ENCODE results near the gene TMEM184B. TPM values are rescaled to one million over a fixed set of nuclear protein-coding genes. Genes with fewer than 3 reads are reported as not detected.
"Not testable (repeated sequence)": the region's sequence is repeated elsewhere in the genome, so short reads cannot be mapped to it uniquely, and the experiment has no call there.

Gene TMEM184B
- total and polyA plus RNA-seq, 4 donors = 7.5 to 12.6 (median 9.9) TPM

DNA sequence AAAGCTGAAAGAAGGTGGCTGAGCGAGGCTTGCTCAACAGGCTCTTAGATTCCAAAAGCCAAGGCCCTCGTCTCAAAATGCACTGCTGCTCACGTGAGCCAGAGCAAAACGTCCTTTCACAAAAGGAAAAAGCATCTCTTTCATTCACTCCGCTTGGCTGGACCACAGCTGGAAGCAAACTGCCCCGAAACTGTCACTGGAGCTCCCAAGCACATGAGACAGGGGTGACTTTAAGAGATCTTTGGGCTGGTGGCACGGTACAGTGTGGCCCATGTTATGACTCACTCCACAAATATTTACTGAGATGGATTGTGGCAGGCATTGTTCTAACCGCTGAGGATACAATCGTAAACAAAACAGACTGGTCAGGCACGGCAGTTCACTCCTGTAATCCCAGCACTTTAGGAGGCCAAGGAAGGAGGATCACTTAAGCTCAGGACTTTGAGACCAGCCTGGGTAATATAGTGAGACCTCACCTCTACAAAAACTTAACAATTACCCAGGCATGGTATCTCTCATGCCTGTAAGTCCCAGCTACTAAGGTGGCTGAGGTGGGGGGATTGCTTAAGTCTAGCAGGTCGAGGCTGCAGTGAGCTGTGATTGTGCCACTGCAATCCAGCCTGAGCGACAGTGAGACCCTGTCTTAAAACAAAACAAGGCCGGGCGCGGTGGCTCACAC, 94.7 kb downstream of the TMEM184B start:
- no peaks in the 10 kb centered on the region for H3K9me3 ChIP-seq (ENCODE audit: control insufficient read depth in 4 of 4, low read length in 3 of 4)
- peak overlapping the region in 1 of 2 donors; percentile 45 for H3K9ac ChIP-seq (ENCODE audit: low read depth in 1 of 2, low read length in 2 of 2)
- H3K27me3 ChIP-seq (ENCODE audit: control insufficient read depth in 4 of 4, insufficient read depth in 4 of 4, low read length in 3 of 4) = no peaks in the 10 kb centered on the region
- TF ChIP-seq TAF1 (conservative IDR thresholded peaks at IDR 0.05) = no peak
- TF ChIP-seq FOXA1 (IDR thresholded peaks at IDR 0.05) = peak; percentile 78
- peak; percentile 57 for TF ChIP-seq YY1 (IDR thresholded peaks at IDR 0.05)
- peak; percentile 77 for TF ChIP-seq FOXA2 (IDR thresholded peaks at IDR 0.05)
- no peak for TF ChIP-seq NR2F2 (IDR thresholded peaks at IDR 0.05)
- TF ChIP-seq, protein P1, sequence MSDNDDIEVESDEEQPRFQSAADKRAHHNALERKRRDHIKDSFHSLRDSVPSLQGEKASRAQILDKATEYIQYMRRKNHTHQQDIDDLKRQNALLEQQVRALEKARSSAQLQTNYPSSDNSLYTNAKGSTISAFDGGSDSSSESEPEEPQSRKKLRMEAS (IDR thresholded peaks at IDR 0.05) = peak; percentile 89
- TF ChIP-seq, protein P2, sequence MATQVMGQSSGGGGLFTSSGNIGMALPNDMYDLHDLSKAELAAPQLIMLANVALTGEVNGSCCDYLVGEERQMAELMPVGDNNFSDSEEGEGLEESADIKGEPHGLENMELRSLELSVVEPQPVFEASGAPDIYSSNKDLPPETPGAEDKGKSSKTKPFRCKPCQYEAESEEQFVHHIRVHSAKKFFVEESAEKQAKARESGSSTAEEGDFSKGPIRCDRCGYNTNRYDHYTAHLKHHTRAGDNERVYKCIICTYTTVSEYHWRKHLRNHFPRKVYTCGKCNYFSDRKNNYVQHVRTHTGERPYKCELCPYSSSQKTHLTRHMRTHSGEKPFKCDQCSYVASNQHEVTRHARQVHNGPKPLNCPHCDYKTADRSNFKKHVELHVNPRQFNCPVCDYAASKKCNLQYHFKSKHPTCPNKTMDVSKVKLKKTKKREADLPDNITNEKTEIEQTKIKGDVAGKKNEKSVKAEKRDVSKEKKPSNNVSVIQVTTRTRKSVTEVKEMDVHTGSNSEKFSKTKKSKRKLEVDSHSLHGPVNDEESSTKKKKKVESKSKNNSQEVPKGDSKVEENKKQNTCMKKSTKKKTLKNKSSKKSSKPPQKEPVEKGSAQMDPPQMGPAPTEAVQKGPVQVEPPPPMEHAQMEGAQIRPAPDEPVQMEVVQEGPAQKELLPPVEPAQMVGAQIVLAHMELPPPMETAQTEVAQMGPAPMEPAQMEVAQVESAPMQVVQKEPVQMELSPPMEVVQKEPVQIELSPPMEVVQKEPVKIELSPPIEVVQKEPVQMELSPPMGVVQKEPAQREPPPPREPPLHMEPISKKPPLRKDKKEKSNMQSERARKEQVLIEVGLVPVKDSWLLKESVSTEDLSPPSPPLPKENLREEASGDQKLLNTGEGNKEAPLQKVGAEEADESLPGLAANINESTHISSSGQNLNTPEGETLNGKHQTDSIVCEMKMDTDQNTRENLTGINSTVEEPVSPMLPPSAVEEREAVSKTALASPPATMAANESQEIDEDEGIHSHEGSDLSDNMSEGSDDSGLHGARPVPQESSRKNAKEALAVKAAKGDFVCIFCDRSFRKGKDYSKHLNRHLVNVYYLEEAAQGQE (IDR thresholded peaks at IDR 0.05) = no peak
- peak; percentile 31 to 92 for TF ChIP-seq RXRA (IDR thresholded peaks at IDR 0.05)
- peak; percentile 99 to 100 for TF ChIP-seq JUND (IDR thresholded peaks at IDR 0.05)
- peak; percentile 26 for TF ChIP-seq HNF4G (IDR thresholded peaks at IDR 0.05)
- peak; percentile 31 to 45 for TF ChIP-seq RAD21 (IDR thresholded peaks at IDR 0.05)
- TF ChIP-seq, protein P3, sequence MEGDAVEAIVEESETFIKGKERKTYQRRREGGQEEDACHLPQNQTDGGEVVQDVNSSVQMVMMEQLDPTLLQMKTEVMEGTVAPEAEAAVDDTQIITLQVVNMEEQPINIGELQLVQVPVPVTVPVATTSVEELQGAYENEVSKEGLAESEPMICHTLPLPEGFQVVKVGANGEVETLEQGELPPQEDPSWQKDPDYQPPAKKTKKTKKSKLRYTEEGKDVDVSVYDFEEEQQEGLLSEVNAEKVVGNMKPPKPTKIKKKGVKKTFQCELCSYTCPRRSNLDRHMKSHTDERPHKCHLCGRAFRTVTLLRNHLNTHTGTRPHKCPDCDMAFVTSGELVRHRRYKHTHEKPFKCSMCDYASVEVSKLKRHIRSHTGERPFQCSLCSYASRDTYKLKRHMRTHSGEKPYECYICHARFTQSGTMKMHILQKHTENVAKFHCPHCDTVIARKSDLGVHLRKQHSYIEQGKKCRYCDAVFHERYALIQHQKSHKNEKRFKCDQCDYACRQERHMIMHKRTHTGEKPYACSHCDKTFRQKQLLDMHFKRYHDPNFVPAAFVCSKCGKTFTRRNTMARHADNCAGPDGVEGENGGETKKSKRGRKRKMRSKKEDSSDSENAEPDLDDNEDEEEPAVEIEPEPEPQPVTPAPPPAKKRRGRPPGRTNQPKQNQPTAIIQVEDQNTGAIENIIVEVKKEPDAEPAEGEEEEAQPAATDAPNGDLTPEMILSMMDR (IDR thresholded peaks at IDR 0.05; ENCODE audit: low read depth, low read length, missing input control) = no peak
- TF ChIP-seq, protein P4, sequence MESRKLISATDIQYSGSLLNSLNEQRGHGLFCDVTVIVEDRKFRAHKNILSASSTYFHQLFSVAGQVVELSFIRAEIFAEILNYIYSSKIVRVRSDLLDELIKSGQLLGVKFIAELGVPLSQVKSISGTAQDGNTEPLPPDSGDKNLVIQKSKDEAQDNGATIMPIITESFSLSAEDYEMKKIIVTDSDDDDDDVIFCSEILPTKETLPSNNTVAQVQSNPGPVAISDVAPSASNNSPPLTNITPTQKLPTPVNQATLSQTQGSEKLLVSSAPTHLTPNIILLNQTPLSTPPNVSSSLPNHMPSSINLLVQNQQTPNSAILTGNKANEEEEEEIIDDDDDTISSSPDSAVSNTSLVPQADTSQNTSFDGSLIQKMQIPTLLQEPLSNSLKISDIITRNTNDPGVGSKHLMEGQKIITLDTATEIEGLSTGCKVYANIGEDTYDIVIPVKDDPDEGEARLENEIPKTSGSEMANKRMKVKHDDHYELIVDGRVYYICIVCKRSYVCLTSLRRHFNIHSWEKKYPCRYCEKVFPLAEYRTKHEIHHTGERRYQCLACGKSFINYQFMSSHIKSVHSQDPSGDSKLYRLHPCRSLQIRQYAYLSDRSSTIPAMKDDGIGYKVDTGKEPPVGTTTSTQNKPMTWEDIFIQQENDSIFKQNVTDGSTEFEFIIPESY (IDR thresholded peaks at IDR 0.05) = peak; percentile 78
- peak; percentile 80 for TF ChIP-seq SP1 (IDR thresholded peaks at IDR 0.05)
- TF ChIP-seq EGR1 (IDR thresholded peaks at IDR 0.05; ENCODE audit: low read depth in 2 of 2) = peak in 1 of 2 donors; percentile 36
- peak; percentile 69 to 93 for TF ChIP-seq HNF4A (conservative IDR thresholded peaks at IDR 0.05)
- TF ChIP-seq, protein P5, sequence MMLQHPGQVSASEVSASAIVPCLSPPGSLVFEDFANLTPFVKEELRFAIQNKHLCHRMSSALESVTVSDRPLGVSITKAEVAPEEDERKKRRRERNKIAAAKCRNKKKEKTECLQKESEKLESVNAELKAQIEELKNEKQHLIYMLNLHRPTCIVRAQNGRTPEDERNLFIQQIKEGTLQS (IDR thresholded peaks at IDR 0.05) = peak; percentile 86
- no peak for TF ChIP-seq GABPA (IDR thresholded peaks at IDR 0.05 in 1 of 2, conservative IDR thresholded peaks at IDR 0.05 in 1 of 2)
- peaks cover 0 to 1% (median 0%) of the 10 kb centered on the region in 4 donors for H3K36me3 ChIP-seq (ENCODE audit: control insufficient read depth in 4 of 4, insufficient read depth in 3 of 4, low read depth in 1 of 4, low read length in 3 of 4)
- H3K4me3 ChIP-seq (ENCODE audit: low read depth in 1 of 3, low read length in 3 of 3) = no peak overlapping the region
- H3K27ac ChIP-seq (ENCODE audit: low read depth in 1 of 2, low read length in 2 of 2) = peak overlapping the region; percentile 89 to 92
- 46% methylated on average over 15 of the region's 15 CpGs for WGBS
- no peak for DNase-seq (ENCODE audit: low spot score)
- H3K4me1 ChIP-seq (ENCODE audit: control insufficient read depth in 4 of 4, insufficient read depth in 4 of 4, low read length in 3 of 4) = peaks cover 5 to 28% (median 19%) of the 10 kb centered on the region in 4 donors

DNA sequence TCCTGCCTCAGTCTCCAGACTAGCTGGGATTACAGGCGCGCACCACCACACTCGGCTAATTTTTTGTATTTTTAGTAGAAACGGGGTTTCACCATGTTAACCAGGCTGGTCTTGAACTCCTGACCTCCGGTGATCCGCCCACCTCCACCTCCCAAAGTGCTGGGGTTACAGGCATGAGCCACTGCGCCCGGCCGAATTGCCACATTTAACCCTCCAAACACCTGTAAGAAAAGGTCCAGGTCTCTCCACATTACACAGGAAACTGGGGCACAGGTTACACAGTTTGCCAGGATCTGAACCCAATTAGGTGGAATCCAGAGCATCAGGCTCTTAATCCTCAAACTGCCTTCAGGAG, 95.3 kb downstream of the TMEM184B start:
- Histone ChIP-seq H3K4me1 (ENCODE audit: control insufficient read depth in 4 of 4, insufficient read depth in 4 of 4, low read length in 3 of 4) (peaks cover 7 to 33% (median 23%) of the 10 kb centered on the region in 4 donors), H3K9ac (ENCODE audit: low read depth in 1 of 2, low read length in 2 of 2) (peak overlapping the region in 1 of 2 donors; percentile 45)

More for the DNA sequence above, 95.3 kb downstream of the TMEM184B start:
- H3K4me3 ChIP-seq (ENCODE audit: low read depth in 1 of 3, low read length in 3 of 3); DNase-seq (ENCODE audit: low spot score); H3K36me3 ChIP-seq (ENCODE audit: control insufficient read depth in 4 of 4, insufficient read depth in 3 of 4, low read depth in 1 of 4, low read length in 3 of 4); H3K27me3 ChIP-seq (ENCODE audit: control insufficient read depth in 4 of 4, insufficient read depth in 4 of 4, low read length in 3 of 4); H3K9me3 ChIP-seq (ENCODE audit: control insufficient read depth in 4 of 4, low read length in 3 of 4): not testable (repeated sequence)
- peak overlapping the region; percentile 89 to 92 for H3K27ac ChIP-seq (ENCODE audit: low read depth in 1 of 2, low read length in 2 of 2)
- WGBS = 39% methylated on average over 9 of the region's 9 CpGs

All from liver (tissue), 9 donors.